Measurements from ENCODE around the gene DCDC1.

DNA sequence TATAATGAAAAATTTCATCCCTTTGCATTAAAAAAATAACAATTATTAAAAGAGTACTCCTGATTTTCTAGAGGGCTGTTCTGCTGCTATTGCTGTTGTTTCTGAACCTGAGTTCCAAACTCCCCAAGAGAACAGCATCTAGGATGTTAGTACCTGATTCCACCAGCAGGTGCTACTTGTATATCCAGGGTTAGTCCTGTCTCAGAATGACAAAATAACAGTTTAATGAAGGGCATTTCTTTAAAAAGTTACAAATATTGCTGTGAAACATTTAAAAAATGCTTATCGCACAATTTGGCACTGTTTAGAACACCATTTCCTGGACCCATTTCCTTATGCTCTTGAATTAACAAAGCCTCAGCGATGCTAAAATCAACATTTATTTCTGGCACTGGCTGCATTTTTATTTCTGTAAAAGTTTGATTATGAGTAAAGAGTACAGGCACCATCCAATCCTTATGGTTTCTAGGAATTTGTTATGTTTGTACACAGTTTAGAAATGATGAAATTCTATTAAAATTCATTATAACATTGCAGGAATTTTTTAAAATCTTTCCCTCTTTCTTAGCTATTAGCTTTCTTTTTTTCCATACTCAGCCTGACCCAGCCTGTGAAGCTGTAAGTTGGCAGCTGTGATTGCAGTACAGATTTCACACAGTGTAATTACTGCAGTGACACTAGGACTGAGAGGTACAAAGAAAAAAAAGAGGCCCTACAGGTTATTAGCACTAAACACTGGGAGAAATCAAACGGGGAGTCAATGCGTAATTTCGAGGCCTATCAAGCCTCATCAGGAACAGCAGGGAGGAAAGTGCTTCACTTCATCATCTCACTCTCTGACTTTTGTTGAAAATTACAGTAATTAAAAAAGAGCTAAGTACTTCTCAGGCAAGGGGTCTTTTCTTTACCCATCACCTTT lies 208.8 kb downstream of the DCDC1 start:
- no peak for TF ChIP-seq POLR2A (IDR thresholded peaks at IDR 0.05; ENCODE audit: extremely low read depth, insufficient read length)
- TF ChIP-seq, protein P1, sequence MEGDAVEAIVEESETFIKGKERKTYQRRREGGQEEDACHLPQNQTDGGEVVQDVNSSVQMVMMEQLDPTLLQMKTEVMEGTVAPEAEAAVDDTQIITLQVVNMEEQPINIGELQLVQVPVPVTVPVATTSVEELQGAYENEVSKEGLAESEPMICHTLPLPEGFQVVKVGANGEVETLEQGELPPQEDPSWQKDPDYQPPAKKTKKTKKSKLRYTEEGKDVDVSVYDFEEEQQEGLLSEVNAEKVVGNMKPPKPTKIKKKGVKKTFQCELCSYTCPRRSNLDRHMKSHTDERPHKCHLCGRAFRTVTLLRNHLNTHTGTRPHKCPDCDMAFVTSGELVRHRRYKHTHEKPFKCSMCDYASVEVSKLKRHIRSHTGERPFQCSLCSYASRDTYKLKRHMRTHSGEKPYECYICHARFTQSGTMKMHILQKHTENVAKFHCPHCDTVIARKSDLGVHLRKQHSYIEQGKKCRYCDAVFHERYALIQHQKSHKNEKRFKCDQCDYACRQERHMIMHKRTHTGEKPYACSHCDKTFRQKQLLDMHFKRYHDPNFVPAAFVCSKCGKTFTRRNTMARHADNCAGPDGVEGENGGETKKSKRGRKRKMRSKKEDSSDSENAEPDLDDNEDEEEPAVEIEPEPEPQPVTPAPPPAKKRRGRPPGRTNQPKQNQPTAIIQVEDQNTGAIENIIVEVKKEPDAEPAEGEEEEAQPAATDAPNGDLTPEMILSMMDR (IDR thresholded peaks at IDR 0.05; ENCODE audit: low read depth, low read length) = no peak
